DMS 273 (cell line): ENCODE results near the gene CHKA.
A peak's percentile ranks its signal among the peaks of the same experiment; 100 is the strongest.

Source experiments
- DNase-seq: peaks from one replicate; lab custom pipeline; 2025; ENCODE audit not compliant: unreplicated experiment; lab: John Stamatoyannopoulos, UW

The CHKA gene

DNA sequence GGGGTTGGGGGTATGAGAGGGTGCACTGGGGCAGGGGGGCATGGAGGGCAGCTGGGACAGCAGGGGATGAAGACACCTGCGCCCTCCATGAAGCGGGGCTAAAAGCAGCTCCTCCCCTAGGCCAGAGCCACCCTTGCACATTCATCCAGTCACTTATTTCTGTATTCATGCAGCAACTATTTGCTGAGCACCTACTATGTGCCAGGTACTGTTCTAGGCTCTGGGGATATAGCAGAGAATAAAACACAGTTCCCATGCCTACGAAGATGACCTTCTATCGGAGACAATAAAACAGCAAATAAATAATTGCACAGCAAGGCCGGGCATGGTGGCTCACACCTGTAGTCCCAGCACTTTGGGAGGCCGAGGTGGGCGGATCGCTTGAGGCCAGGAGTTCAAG lies 105.7 kb downstream of the CHKA start:
- no peak for DNase-seq

DNA sequence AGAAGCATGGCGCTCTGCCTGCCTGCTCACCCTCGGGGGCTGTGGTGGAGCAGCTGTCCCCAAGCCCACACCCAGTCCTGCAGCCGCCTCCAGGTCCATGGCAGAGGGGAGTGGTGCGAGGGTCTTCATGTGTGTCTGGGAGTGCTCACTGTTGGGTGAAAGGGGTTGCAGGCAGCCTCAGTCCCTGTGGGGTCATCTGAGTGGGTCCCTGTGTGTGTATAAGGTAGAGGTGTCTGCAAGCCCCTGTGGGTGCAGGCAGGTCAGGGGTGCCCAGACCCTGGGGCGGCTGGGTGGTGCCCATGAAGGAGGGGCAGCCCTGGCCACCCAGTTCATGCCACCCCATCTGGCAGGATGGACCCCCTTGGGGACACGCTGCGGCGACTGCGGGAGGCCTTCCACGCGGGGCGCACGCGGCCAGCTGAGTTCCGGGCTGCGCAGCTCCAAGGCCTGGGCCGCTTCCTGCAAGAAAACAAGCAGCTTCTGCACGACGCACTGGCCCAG lies 106.2 kb downstream of the CHKA start:
- no peak for DNase-seq

DNA sequence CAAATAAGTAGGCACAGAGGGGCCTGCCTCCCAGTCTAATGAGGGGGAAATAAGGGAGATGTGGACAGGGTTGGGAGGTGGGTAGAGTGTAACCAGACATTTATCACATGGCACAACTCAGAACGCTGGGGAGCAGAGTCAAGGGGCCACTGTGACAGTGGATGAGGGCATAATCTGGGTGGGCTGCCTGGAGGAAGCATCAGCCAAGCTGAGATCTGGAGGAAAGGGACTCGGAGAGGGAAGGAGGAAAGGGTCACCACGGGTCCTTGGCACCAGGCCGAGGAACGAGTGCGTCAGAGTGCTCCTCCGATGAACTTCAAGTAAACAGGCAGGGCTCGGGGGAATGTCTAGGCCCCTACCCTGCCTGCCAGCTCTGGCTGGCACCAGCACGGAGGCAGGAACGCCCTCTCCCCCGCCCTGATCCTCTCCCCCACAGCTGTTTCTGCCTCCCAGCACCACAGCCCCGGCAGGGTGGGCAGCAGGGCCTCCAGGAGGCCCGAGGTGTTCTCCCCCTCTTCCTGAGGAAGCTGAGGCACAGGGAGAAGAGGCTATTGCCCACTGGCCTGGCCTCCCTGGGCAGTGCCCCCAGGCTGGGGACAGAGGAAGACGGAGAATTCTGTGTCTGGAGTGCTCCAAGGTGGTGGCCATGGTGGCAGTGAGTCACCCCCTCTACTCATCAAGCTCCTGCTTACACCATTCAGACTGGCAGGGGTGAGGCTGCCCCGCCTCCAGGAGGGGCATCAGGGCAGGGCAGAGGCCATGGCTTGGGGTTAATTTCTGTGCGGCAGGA lies 106.8 kb downstream of the CHKA start:
- peak; percentile 57 for DNase-seq

DNA sequence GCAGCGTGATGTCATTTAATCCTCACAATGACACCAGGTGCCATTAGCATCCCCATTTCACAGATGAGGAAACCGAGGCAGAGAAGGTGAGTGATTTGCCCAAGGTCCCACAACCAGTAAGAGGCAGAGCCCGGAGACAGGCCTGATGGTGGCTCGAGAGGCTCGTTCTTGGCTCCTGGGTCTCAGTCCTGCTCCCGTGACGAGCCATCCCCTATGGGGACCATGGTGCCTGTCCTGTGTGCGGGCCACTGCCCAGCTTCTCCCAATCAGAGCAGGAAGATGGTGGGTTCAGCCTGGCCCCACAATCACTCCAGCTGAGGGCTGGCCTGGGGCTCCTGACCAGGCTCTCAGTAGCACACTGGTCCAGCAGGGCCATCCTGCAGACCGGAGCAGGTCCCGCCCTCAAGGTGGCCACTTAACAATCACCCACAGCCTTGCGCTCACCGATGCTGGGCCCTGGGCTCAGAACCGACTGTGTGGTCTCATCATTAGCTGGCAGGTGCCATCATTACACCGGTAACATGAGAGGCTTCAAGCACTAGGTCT lies 107.5 kb downstream of the CHKA start:
- no peak for DNase-seq

DNA sequence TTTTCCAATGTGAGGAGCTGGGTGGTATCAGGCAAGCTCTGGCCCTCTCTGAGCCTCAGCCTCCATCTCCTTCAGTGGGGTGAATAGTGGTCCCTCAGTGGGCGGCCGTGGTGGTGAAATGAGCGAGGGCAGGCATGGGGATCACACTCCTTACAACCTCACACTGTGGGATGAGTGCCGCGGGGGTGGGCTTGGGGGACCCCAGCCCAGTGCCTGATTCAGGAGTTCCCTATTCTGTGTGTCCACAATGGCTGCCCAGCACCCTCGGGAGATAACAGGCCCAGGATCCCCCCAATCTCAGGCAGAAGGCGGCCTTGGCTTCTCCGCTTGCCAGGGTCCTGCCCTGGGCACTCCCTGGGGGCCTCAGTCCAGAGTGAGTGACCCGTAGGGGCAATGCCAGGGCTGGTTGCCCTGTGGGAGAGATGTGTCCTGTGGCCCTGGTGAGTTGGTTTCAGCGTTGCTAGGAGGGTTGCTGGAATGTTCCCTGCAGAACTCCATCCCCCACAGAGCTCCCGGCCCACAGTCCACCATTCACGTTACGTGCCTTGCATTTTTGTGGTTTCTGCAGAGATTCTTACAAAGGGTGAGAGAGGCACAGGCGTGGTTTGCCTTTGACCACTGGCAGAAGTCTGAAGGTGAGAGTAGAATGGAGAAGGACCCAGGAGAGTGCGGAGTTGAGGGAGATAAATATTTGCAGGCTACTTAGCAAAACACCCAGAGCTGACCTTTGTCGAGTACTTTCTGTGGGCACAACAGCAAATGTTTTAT lies 108.2 kb downstream of the CHKA start:
- no peak for DNase-seq

DNA sequence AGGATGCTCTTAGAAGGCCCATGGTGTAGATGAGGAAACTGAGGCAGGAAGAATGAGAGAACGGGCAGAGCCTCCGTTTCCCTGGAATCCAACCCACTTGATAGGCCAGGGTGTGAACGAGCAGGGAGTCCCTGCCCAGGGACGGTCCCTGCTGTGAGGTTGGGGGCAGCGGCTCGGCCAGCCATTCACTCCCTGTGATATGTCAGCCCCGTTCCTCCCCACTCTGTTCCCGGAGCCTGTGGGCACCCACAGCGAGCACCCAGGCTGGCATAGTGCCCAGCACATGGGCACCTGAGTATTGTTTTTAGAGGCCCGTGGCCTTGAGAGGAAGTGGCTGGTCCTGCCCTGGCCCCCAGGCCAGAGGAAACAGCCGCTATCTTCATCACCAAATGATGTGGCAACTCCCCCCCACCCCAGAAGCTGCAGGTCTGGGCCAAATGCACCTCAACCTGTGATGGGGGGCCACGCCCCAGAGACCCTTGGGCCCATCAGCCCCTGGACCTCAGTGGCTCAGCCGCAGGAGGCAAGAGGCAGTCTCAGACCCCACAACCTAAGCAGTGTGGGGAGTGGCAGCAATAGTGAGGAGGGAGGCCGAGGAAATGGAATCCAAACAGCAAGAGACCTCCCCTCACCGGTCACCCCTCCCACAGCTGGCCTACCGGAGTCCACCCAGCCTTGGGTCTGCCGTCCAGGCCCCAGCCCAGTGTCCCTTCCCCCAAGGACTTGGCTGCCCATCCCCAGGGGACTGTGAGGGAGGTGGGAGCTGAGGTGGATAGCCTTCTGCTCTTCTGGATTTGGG lies 108.9 kb downstream of the CHKA start:
- DNase-seq, result no peak

DNA sequence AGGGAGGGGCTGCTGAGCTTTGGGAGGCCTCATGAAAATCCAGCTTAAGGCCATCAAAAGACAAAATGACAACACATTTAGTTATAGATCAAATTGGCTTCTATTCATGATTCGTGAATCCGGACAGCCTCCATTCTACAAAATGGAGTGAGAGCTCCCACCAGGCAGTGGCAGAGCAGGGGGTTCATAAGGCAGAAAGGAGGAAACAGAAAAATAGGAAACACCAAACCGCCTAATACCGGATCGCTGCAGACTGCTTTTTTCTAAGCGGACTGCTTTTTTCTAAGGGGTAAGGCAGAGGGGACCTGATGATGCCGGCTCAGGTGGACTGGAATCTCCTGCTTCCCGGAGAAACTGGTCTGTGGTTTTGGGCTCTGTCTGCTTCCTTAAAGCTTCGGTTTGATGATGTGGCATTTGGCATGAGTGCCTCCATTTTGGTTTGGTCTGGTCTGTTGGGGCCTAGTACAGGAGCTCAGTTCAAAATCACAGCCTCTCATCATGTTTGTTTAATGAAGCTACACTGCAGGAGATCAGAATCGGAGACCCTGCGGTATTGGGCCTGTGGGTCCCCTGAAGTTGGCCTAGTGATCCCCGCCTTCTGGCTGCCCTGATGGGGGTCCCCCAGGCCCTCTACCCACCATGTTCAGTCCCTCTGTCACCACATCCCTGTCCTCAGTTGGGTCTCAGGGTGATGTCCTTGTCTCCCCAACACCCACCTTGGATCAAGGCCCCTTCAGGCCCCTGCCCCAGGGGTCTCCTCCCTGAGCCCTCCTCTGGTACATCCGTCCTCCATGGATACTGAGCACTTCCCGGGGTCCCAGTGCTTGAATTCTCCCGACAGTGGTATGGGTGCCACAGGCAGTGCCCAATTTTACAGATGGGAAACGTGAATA lies 109.9 kb downstream of the CHKA start:
- no peak for DNase-seq

DNA sequence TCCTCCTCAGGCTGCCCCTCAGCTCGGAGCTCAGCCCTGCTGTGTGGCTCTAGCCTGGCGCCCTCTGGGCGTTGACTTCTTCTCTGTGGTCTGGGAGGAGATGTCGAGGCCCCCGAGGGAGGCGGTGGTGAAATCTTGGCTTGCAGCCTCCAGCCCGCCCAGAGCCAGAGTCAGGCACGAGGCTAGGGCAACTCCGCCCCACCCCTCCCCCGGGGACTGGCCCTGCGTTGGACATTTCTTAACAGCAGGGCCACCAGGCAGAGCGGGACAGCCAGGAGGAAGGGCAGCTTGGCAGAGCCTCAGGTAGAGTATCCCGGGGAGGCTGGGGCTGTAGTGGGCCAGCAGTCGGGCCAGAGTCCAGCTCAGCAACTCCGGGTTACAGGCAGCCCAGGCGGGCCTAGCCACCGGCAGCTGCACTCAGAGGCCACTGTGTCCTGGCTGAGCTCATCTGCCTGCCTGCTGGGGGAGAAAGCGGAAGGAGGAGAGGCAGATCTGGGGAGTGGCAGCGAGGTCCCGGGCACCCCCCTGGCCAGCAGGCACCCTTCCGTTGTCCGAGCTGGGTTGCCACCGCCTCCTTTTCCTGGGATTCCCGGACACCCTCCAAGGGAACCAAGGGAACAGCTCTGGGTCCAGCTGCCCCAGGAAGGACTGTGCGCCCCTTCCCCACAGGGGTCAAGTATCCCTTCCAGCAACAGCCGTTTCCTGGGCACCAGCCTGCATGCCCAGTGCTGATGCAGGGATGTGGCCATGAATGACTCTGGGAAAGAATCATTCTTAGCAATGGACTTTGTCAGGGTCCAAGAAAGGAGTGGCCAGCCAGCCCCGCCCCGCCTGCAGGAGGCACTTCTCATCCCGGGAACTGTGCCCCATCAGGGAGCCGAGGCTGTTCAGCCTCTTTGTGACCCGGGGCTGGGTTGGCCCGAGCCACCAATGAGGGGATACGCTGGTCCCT lies 110.8 kb downstream of the CHKA start, which contains the start of gene ALDH3B1:
TSS of gene ALDH3B1 (plus strand) at position 238 of the 952 bp plus-strand sequence. CDS start 4,971 bp downstream, outside the sequence.
- DNase-seq, result peak; percentile 59

DNA sequence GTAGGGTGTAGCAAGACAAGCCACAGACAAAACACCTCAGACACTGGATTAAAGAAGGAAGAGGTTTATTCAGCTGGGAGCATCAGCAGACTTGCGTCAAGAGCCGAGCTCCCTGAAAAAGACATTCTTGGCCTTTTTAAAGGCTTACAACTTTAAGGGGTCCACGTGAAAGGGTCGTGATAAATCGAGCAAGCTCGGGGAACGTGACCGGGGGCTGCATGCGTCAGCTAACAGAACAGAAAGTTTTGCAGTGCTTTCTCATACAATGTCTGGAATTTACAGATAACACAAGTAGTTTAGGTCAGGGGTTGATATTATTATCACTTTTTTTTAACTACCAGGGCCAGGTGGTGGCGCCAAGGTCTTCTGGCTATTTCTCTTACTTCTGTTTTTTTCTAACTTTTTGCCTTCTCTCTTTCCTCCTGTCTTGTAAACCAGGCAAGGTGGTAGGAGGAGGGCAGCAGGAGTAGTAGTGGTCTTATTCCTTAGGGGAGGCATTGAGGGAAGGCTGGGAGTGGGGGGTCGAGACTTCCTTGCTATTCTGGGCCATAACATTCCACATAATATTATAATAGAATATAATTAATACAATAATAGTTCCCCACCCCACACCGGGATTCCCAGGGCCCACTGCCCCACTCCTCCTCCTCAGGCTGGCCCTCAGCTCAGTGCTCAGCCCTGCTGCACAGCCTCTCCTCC lies 111.6 kb downstream of the CHKA start:
- peak; percentile 43 for DNase-seq

DNA sequence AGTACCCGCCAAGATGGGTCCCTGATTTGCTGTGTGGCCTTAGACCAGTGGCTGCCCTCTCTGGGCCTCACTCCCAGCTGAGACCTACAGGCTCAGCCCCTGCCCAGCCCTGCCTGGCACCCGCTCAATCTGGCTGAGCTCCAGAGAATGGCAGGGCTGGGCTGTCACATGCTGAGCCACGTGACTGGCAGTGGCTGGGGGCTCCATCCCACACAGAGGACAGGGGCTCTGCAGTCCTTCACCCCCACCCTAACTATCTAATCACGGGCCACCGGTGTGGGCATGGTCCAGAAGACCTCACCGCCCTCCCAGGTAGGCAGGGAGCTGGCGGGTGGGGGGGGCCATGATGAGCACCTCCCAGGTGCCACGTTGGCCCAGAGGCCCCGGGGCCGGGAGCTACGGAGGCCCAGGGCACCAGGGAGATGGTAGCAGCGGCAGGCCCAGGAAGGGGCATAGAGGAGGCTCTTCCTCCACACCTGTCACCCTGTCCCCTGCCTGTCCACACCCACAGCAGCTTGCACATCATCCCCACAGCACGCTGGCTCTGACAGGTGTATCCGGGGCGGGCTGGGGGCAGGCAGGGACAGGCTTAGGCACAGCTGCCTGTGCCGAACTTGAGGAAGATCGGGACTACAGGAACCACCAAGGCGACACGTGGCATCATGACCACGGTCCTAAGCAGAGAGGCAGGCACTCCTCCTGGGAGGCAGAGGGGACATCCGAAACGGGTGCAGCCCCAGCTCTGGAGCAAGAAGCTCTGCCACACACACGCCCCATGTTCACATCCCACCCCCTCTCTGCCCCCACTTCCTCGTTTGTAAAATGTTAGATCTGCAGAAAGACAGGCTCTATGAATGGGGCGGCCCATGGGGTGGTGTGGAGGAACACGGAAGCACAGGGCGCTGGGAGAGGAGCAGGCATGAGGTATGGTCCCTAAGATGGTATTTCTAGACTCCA lies 112.5 kb downstream of the CHKA start:
- peak; percentile 48 for DNase-seq

DNA sequence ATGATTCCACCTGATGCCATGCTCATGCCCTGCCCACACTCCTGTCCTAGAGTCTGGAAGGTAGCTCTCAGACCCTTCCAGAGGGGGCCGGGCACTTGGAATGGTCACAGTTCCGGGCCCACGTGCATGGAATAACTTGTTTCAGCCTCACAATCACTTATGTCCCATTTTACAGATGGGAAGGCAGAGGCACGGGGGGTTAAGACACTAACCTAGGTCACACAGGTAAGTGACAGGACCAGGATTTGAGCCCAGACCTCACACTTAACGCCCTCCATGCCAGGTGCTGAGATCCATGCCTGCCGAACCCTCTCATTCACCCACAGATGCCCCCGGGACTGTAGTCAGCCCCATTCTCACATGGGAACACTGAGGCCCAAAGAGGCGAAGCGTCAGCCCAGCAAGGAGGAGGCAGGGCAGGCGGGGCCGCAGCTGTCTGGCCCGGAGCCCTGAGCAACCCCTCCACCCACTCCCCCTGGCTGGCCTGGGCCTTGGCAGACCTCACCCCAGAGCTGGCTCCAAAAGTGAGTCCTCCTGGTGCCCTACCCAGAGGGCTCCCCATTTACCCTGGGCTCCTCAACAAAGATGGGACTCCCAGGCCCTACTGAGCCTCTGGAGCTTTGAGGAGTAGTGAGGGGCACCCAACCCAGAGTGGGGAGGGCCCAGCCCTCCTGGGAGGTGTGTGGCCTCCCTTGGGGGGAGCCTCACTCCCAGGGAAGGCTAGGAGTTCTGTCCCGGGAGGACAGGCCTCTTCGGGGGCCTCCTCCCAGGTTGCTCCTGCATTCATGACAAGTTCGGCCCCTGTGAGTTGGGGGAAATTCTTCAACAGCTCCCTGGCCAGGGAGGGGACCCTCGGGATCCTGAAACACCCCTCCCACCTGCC lies 113.4 kb downstream of the CHKA start:
- DNase-seq, result no peak

DNA sequence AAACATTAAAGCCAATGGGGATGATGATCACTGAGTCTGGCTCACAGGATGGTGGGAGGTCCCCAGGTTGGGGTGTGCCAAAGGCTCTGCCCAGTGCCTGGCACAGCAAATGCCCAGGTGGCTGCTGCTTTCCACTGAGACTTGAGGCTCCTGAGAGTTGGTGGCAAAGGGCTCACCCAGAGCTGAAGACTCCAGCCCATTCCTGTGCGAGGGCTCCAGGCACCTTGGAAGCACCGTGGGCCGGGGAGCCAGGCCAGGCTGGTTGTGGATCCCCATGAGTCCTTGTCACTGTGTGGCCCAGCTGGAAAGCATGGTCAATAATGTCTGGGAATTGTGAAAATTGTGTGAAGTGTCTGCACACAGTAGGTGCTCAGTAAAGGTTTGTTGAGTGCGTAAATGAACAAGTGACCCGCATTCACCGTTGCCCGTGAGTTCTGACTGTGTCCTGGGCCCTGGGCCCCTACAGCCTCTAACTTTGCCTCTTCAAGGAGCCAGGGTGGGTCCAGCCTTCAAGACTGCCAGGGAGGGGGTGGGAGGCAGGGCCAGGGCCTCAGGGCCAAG lies 114.5 kb downstream of the CHKA start:
- DNase-seq, result no peak

DNA sequence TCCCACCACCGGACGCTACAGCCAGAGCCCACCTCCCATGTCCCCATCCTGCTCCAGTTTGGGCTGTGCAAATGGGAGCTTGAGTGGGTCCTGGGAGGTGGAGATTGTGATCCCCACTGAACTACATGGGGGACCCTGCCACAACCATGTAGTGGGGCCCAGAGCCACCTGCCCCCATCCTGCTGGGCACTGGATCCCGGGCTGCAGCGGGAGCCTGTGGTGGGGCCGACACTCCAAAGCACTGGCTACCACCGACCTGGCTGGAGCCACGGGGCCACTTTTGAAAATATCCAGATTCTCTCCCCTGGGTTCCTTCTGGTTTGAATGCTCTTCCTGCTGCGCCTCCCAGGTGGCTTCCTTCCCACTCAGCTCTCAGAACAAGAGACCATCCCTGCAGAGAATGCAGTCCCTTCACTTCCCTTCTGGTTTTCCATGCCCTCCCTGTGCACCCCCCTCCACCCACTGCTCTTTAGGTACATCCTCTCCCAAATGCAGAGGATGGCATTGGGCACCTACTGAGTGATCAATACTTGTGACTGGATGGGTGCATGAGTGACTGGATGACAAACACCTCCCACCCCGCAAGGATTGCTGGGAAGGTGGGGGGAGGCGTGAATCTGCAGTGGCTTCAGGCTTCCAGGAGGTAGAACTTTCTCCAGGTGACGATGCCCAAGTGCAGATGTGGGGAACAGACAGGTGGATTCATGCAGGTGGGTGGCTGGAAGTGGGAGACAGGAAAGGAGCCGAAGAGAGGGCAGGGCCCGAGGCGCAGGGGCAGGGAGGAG lies 116.4 kb downstream of the CHKA start:
- DNase-seq, result no peak

DNA sequence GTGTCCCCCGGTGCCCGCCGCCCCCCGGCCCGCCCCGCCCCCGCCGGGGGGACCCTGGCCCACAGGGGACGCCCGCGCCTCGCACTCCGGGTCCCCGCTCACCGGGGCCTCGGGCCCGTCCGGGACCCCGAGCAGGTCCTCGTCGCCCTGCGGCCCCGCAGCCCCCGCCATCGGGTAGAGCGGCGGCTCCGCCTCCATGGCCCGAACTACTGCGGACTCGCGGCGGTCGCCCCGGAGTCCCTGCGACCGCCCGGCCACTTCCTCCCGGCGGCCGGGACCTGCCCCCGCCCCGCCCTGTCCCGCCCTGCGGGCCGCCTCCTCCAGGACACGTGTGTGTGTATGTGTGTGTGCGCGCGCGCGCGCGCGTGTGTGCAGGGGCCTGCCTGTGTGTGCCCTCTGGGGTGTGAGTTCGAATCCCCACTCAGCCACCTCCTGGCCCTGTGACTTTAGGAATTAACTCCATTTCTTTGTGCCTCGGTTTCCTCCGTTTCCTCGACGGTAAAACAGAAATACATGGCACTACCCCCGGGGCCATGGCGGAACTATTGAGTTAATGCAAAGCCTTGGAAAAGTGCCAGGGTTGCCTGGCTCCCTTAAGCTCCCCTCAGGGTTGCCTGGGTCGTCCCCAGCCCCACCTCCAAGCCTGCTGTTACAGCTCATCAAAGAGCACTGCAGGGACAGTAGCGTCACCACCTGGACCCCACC lies 117.2 kb downstream of the CHKA start, which contains the start of gene UNC93B1:
TSS of gene UNC93B1 (minus strand) at position 252 of the 705 bp plus-strand sequence. CDS start at position 198, 54 bp downstream.
- peak; percentile 85 for DNase-seq
